T follicular helper cell (primary cell): ENCODE data around the gene OGFR.
A peak's percentile ranks its signal among the peaks of the same experiment; 100 is the strongest.

Experiments used
- DNase-seq: peaks from one replicate; pipeline ENCODE4 v3.0.0-alpha.2; 2020; ENCODE audit warnings: low read depth
- total RNA-seq, 2 experiments: gene quantifications; one replicate each; lab custom pipeline; 2026; lab: John Stamatoyannopoulos, UW

OGFR gene, protein sequence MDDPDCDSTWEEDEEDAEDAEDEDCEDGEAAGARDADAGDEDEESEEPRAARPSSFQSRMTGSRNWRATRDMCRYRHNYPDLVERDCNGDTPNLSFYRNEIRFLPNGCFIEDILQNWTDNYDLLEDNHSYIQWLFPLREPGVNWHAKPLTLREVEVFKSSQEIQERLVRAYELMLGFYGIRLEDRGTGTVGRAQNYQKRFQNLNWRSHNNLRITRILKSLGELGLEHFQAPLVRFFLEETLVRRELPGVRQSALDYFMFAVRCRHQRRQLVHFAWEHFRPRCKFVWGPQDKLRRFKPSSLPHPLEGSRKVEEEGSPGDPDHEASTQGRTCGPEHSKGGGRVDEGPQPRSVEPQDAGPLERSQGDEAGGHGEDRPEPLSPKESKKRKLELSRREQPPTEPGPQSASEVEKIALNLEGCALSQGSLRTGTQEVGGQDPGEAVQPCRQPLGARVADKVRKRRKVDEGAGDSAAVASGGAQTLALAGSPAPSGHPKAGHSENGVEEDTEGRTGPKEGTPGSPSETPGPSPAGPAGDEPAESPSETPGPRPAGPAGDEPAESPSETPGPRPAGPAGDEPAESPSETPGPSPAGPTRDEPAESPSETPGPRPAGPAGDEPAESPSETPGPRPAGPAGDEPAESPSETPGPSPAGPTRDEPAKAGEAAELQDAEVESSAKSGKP
- total RNA-seq, result 92.3 to 131 reads per million in 2 experiments

DNA sequence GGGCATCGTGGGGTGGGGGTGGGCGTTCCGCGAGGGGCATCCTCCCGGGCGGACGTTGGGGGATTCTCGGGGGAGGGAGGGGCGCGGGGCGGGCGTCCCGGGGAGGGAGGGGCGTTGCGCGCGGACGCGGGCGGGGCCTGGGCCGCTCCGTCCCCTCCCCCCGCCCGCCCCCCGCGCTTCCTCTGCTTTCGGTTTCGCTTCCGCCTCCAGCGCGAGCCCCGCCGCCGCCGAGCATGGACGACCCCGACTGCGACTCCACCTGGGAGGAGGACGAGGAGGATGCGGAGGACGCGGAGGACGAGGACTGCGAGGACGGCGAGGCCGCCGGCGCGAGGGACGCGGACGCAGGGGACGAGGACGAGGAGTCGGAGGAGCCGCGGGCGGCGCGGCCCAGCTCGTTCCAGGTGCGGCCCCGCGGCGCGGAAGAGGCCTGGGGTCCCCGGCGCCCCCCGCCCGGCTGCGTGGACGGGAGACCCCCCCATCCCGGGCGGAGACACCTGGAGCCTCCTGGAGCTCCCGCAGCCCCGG, at the start of gene OGFR:
Gene OGFR, plus strand, starts transcription at position 209 of the 528 bp plus-strand sequence. Its CDS starts 25 bp downstream, at position 234.
- peak; percentile 67 for DNase-seq

DNA sequence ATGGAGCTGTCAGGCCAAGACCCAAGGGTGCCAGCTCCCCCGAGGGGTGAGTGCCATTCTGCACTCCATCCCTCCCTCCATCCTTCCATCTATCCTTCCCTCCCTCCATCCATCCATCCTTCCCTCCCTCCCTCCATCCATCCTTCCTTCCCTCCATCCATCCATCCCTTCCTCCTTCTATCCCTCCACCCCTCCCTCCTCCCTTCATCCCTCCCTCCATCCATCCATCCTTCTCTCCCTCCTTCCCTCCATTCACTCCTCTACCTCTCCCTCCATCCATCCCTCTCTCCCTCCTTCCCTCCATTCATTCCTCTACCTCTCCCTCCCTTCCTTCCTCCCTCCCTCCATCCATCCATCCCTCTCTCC, 49.7 kb upstream of the OGFR start:
- no peak for DNase-seq

DNA sequence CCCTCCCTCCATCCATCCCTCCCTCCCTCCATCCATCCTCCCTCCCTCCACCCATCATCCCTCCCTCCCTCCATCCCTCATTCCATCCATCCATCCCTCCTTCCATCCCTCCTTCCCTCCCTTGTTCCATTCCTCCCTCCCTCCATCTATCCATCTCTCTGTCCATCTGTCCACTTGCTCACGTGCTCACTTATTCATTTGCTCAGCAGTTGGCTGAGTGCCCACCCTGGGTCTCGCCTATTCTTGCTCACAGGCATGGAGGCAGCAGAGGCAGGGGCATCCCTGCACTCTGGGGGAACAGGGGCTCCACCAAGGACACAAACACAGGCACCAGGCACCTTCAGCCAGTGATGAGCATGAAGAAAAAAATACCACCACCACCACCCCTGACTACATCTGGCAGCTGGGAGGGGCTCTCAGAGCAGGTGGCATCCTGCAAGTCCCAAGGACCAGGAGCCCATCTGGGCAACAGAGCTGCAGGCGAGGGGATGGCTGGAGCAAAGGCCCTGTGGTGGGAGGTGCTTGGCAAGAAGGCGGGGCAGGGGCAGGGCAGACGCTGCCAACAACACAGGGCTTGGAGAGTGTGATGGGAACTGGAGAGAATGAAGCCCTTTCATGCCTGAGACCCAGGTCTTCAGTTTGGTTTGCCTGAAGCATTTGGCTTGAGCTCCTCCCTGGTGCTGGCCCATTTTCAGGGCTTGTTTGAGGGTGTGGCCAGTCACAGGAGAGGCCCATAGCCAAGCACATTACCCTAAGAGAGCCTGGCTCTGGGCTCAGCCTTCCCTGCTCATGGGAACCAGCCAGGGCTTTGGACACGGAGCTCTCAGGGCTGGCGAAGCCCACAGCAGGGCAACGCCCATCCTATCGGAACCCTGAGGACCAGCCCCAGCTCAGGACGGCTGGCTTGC, 48.6 kb upstream of the OGFR start:
- DNase-seq, result no peak

DNA sequence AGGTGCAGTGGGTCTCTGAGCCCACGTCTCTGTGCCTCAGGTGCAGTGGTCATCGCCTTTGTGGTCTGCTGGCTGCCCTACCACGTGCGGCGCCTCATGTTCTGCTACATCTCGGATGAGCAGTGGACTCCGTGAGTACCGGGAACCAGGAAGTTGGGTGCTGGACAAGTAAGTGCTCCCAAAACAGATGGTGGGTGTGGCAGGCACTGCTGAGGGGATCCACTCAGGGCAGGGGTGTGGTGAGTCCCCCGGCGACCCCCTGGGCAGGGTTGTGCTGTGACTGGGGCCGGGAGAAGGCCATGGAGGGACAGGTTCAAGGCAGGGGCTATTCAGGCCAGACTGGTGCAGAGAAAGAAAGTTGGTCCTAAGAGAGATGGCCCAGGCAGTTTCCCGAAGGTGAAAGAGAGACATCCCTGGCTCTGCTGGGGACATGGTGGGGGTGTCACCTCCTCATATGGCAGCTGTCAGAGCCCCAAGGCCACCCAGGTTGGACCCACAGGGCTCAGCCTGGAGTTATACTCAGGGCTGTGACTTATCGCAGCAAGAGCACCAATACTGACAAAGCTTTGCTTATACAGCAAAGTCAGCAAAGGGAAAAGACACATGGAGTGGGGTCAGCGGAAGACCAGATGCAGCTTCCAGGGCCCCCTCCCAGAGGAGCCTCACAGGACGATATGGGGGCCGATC, 46.3 kb upstream of the OGFR start:
- DNase-seq, result no peak

DNA sequence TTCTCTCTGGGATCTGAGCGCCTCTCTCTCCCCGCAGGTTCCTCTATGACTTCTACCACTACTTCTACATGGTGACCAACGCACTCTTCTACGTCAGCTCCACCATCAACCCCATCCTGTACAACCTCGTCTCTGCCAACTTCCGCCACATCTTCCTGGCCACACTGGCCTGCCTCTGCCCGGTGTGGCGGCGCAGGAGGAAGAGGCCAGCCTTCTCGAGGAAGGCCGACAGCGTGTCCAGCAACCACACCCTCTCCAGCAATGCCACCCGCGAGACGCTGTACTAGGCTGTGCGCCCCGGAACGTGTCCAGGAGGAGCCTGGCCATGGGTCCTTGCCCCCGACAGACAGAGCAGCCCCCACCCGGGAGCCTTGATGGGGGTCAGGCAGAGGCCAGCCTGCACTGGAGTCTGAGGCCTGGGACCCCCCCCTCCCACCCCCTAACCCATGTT, 44.6 kb upstream of the OGFR start:
- no peak for DNase-seq

DNA sequence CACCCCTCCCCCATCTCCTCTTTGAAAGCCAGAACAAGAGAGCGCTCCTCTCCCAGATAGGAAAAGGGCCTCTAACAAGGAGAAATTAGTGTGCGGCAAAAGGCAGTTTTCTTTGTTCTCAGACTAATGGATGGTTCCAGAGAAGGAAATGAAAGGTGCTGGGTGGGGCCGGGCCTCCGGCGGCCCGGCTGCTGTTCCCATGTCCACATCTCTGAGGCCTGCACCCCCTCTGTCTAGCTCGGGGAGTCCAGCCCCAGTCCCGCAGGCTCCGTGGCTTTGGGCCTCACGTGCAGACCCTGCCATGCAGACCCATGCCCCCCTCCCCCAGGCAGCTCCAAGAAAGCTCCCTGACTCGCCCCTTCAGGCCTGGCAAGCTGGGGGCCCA, 44.2 kb upstream of the OGFR start:
- no peak for DNase-seq

DNA sequence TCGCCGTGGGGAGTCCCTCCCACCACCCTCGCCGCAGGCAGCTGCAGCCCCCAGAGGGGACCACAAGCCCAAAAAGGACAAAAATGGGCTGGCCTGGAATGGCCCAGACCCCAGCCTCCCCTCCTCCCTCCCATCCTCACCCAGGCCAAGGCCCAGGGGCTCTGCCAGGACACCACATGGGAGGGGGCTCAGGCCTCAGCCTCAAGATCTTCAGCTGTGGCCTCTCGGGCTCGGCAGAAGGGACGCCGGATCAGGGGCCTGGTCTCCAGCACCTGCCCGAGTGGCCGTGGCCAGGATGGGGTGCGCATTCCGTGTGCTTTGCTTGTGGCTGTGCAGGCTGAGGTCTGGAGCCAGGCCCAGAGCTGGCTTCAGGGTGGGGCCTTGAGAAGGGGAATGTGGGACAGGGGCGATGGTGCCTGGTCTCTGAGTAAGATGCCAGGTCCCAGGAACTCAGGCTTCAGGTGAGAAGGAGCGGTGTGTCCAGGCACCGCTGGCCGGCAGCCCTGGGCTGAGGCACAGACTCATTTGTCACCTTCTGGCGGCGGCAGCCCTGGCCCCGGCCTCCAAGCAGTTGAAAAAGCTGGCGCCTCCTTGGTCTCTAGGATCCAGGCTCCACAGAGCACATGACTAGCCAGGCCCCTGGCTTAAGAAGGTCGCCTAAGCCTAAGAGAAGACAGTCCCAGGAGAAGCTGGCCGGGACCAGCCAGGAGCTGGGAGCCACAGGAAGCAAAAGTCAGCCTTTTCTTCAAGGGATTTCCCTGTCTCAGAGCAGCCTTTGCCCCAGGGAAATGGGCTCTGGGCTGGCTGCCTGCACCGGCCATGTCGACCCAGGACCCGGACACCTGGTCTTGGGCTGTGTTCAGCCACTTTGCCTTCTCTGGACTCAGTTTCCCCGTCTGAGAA, 43.5 kb upstream of the OGFR start:
- no peak for DNase-seq

DNA sequence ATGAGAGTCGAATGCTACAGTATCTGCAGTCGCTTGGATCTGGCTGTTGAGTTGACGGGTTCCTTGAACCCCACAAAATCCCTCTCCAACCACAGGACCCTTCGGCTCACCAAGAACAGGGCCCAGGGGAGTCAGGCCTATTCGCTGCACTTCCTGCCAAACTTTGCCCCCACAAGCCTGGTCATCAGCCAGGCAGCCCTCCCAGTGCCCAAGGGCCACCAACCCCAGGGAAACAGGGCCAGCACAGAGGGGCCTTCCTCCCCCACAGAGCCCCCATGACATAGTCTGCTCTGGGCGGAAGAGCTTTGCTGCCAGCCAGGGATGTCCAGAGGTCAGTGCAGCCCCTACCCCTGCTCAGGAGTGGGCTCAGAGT, 42.9 kb upstream of the OGFR start:
- DNase-seq, result no peak

DNA sequence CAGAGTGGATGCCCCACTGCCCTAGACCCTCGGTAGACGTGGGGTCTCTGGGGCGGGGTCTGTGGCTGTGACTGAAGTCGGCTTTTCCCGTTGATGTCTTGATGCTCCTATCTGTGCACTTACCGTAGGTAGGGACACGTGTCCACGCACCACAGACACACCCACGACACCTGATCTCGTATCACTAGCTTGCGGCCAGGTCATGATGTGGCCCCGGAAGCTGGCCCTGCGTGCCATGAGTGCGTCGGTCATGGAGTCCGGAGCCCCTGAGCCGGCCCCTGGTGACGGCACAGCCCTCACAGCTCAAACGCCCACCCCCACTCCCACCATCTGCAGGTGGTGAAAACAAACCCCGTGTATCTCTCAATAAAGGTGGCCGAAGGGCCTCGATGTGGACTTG, 42.3 kb upstream of the OGFR start:
- no peak for DNase-seq

DNA sequence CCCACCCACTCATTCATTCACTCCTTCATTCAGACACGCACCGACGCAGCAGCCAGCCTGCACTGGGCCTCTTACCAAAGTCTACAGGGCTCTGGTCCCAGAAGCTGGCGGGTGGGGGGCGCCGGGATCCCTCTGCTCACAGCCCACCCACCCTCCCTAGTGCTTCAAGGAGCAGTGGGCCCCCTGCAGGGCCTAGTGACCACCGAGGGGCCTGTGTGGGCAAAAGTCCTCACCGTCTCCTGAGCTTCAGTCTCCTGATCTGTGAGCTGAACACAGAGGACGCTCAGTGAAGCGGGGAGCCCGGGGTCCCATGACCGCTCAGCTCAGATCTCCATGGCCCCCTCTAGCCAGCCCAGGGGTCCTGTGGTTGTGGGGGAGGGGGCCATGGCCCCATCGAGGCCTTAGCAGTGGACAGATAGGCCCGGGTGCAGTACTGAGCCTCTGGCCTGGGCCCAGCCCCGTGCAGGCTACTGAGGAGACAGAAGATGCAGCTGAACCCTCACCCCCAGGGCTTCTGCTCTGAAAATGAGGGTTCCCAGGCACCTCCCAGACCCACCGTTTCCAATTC, 41.8 kb upstream of the OGFR start:
- DNase-seq, result no peak

DNA sequence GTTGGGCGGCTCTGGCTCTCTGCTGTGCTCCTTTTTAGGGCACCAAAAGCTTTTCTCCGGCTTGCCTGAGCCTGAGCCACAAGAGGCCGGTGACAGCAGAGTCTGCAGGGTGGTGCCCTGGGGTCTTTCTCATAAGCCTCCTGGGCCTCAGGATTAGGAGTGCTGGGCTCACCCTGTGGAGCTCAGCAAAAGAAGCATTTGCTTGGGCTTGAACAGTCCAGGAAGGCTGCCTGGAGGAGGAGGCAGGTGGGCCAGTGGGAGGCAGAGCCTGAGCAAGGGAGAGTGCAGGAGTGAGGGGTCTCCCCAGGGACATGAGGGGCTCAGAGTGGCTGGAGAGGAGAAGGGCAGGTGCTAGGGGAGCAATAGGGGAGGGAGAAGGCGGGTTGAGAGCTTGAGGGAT, 41.2 kb upstream of the OGFR start:
- DNase-seq, result no peak

DNA sequence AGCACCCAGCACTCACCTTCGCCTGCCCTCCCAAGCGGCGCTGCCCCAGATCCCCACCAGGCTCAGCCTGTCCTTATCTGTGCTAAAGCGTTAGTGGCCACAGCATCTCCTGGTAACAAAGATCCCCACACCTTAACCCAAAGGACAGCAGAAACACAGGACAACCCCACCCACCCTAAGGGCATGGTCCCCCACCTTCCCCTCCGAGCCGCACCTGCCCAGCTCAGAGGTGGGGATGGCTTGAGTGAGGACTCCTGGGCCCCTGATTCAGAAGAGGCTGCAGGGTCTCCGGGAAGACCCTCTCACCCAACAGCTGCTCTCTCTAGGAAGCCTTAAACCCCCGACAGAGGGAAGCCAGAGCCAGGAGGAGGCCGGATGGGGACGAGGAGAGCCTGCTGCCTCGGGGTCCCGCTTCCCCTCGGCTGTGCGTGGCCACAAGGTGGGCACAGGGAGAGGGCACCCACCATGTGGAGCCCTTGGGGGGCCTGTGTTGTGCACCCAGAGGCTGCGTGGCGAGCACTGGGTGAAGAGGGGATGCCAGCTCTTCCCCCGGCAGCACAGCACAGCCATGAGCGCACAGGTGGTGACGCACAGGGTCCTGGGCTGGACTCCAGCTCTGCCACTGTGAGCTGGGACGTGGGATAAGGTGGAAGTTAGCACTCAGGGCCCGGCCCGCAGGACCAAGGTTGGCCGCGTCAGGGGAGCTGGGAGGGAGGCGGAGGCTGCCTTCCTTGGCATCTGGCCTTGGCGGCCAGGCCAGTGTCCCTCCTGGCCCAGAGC, 40.3 kb upstream of the OGFR start:
- DNase-seq, result no peak

DNA sequence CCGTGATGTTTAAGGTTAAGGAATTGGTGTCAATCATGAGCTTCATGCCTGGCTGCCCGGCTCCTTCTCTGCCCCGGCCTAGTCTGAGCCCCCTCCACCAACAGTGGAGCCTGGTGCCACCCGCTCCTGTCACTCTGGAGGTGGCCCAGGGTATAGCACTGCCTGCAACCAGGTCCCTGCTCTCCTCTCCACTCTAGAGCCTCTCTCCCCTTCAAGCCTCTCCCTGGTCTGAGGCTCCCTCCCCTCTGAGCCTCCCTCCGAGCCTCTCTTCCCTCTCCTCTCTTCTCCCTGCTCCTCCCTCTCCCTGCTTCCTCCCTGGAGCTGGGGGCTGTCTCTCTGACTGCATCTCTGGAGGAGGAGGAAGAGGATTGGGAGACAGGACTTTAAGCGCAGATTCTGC, 39.6 kb upstream of the OGFR start:
- no peak for DNase-seq

DNA sequence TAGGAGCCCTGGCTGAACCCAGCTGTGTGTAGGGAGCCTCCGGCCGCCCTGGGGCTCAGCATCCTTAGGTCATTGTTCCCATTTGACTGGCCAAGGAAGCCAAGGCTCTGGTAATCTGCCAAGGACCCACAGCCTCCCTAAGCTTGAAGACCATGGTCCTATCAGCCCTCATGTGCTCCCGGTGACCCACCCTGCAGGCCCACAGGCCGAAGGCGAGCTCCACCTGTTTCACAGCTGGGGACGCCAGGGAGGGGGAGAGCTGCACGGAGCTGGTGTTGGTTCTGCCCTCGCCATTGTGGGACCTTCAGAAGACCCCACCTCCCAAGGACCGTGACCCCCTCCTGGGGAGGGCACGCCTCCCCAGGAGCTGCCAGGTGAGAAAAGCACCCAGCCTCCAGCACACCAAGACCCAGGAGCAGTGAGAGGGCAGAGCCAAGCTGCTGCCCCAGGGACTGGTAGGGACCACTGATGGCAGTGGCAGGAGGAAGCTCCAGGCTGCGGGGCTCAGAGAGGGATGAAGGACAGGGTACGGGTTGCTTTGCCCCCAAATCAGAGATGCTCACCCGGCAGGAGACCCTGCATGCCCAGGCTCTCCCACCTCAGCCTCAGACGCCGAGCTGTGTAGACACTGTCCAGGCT, 39.1 kb upstream of the OGFR start:
- no peak for DNase-seq

DNA sequence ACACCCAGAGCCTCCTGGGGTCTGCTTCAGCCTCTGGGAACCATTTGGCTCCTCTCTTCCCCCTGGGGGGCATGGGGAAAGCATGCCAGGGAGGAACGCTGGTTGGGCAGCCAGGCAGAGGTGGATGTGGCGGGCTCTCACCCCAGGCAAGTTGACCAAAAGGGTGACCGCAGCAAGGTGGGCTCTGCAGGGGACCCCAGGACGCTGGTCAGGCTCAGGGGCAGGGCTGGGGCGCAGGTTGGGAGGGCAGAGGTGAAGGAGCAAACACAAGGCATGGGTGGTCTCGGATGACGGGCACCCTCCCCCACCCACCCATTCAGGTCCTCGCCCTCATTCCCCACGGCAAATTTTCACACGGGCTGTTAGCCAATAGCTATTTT, 38.6 kb upstream of the OGFR start:
- DNase-seq, result no peak

DNA sequence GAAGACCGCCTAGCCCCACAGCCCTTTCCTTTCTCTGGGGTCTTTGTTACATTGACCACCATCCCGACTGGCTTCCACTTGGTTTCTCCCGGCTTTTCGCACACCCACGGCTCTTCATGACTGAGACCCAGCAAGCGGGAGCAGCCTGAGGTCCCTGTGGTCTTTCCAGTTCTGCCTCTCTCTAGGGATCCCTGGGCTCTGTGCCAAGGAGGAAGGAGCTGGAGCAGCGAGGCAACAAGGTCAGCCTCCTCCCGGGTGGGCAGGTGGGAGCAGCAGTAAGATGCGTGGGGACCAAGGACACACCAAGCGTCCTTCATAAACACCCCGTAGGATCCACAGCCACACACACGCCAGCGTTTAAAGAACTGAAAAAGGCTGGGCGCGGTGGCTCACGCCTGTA, 37.9 kb upstream of the OGFR start:
- no peak for DNase-seq

DNA sequence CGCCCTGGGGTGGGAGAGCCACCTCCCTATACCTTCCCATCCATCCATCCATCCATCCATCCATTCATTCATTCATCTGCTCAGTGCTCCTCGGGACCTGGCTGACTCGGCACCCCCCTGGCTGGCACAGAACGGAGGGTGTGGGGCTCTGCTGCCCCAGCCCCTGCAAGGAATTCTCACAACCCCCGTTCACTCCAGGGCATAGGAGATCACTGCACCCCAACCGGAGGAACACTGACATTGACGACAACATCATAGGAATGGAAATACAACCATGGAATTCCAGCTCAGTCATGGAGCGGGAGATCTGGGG, 36.4 kb upstream of the OGFR start:
- DNase-seq, result no peak

DNA sequence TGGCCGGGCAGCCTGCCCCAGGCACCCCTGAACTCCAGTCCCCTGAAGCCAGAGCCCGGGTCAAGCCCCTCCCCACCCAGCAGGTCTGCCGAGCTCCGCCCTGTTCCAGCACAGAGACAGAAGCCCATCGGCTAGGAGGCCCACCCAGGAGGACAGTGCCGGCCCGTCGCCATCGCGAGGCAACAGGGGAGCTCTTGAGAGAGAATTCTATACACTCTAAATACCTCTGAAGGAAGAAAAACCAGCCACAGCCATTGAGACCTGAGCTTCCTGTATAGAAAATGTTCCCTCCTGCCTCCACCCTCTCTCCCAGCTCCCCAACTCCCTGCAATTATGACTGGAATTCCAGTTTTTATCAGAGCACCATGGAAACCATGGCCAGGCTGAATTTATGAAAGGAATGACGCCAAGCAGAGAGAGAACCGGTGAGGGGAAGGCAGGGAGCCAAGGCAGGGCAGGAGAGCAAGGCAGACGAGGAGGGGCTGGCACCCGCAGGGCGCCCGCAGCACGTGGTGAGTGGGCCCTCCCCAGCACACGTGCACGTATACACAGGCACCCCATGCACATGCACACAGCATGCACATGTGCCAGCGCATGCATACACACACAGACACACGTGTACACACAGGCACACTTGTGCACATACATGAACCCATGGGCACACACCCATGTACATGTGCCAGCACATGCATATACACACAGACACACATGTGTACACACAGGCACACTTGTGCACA, 35.9 kb upstream of the OGFR start:
- no peak for DNase-seq
